HEK293 (cell line): Measurements from ENCODE around the gene CATSPERD.

ENCODE experiments used
- ELK4 ChIP-seq: IDR thresholded peaks from 2 replicates; pipeline ENCODE4 v1.6.1; 2011; ENCODE audit warnings: mild to moderate bottlenecking, low read depth, low read length, borderline replicate concordance
- GLIS1 ChIP-seq: fragments of 450-650 bp; formaldehyde crosslinking; IDR thresholded peaks from 2 replicates; pipeline ENCODE4 v1.5.1; 2016; ENCODE audit warnings: missing biosample characterization, missing genetic modification characterization
- HOXC10 ChIP-seq: sonication (generic); formaldehyde crosslinking; IDR thresholded peaks from 2 replicates; pipeline ENCODE4 v1.8.1; 2023; ENCODE audit warnings: mild to moderate bottlenecking, missing genetic modification reagents
- OVOL3 ChIP-seq: fragments of 450-650 bp; formaldehyde crosslinking; IDR thresholded peaks from 2 replicates; pipeline ENCODE4 v1.5.1; 2016; ENCODE audit warnings: missing biosample characterization, missing genetic modification characterization
- SP7 ChIP-seq: fragments of 450-650 bp; formaldehyde crosslinking; IDR thresholded peaks from 2 replicates; pipeline ENCODE4 v1.5.1; 2016; ENCODE audit warnings: missing biosample characterization, missing genetic modification characterization
- TCF7L2 ChIP-seq: IDR thresholded peaks from 2 replicates; pipeline ENCODE4 v1.6.1; 2011; ENCODE audit warnings: low read depth, mild to moderate bottlenecking, inconsistent platforms, low read length, moderate library complexity, borderline replicate concordance
- ZBTB7A ChIP-seq: fragments of 450-650 bp; formaldehyde crosslinking; IDR thresholded peaks from 2 replicates; pipeline ENCODE4 v1.5.1; 2016; ENCODE audit warnings: low read depth, missing biosample characterization, missing genetic modification characterization
- ZNF112 ChIP-seq: fragments of 450-650 bp; formaldehyde crosslinking; IDR thresholded peaks from 2 replicates; pipeline ENCODE4 v1.5.0; 2017; ENCODE audit warnings: missing biosample characterization, missing genetic modification characterization
- ZNF140 ChIP-seq: fragments of 450-650 bp; formaldehyde crosslinking; IDR thresholded peaks from 2 replicates; pipeline ENCODE4 v1.5.1; 2016; ENCODE audit warnings: missing biosample characterization, missing genetic modification characterization
- ZNF146 ChIP-seq: fragments of 450-650 bp; formaldehyde crosslinking; IDR thresholded peaks from 2 replicates; pipeline ENCODE4 v1.5.1; 2016; ENCODE audit warnings: missing biosample characterization, missing genetic modification characterization
- ZNF148 ChIP-seq: fragments of 450-650 bp; formaldehyde crosslinking; IDR thresholded peaks from 2 replicates; pipeline ENCODE4 v1.5.0; 2017; ENCODE audit warnings: missing biosample characterization, missing genetic modification characterization, borderline replicate concordance
- ZNF157 ChIP-seq: fragments of 450-650 bp; formaldehyde crosslinking; IDR thresholded peaks from 2 replicates; pipeline ENCODE4 v1.5.1; 2016; ENCODE audit warnings: missing biosample characterization, missing genetic modification characterization
- ZNF16 ChIP-seq: fragments of 450-650 bp; formaldehyde crosslinking; IDR thresholded peaks from 2 replicates; pipeline ENCODE4 v1.5.1; 2016; ENCODE audit warnings: low read depth, missing biosample characterization, missing genetic modification characterization
- ZNF221 ChIP-seq: fragments of 450-650 bp; formaldehyde crosslinking; IDR thresholded peaks from 2 replicates; pipeline ENCODE4 v1.5.1; 2017; ENCODE audit warnings: missing biosample characterization, missing genetic modification characterization, borderline replicate concordance
- ZNF280C ChIP-seq: fragments of 450-650 bp; formaldehyde crosslinking; IDR thresholded peaks from 2 replicates; pipeline ENCODE4 v1.5.1; 2016; ENCODE audit warnings: missing biosample characterization, missing genetic modification characterization
- ZNF426 ChIP-seq: fragments of 450-650 bp; formaldehyde crosslinking; IDR thresholded peaks from 2 replicates; pipeline ENCODE4 v1.5.1; 2017; ENCODE audit warnings: missing biosample characterization, missing genetic modification characterization, mild to moderate bottlenecking, inconsistent platforms, moderate library complexity
- ZNF449 ChIP-seq: fragments of 450-650 bp; formaldehyde crosslinking; IDR thresholded peaks from 2 replicates; pipeline ENCODE4 v1.5.1; 2017; ENCODE audit warnings: missing biosample characterization, mild to moderate bottlenecking, missing genetic modification characterization, moderate library complexity
- ZNF548 ChIP-seq: fragments of 450-650 bp; formaldehyde crosslinking; IDR thresholded peaks from 2 replicates; pipeline ENCODE4 v1.5.1; 2016; ENCODE audit warnings: missing biosample characterization, missing genetic modification characterization
- ZNF558 ChIP-seq: fragments of 450-650 bp; formaldehyde crosslinking; IDR thresholded peaks from 2 replicates; pipeline ENCODE4 v1.5.1; 2016; ENCODE audit warnings: missing biosample characterization, missing genetic modification characterization
- ZNF560 ChIP-seq: fragments of 450-650 bp; formaldehyde crosslinking; IDR thresholded peaks from 2 replicates; pipeline ENCODE4 v1.5.1; 2017; ENCODE audit warnings: missing biosample characterization, missing genetic modification characterization, borderline replicate concordance
- ZNF571 ChIP-seq: fragments of 450-650 bp; formaldehyde crosslinking; IDR thresholded peaks from 2 replicates; pipeline ENCODE4 v1.5.0; 2017; ENCODE audit warnings: missing biosample characterization, missing genetic modification characterization
- ZNF621 ChIP-seq: fragments of 450-650 bp; formaldehyde crosslinking; IDR thresholded peaks from 2 replicates; pipeline ENCODE4 v1.5.1; 2017; ENCODE audit warnings: missing biosample characterization, missing genetic modification characterization
- ZNF660 ChIP-seq: fragments of 450-650 bp; IDR thresholded peaks from 2 replicates; pipeline ENCODE4 v1.5.1; 2018; ENCODE audit warnings: missing biosample characterization, mild to moderate bottlenecking, missing genetic modification characterization
- ZNF747 ChIP-seq: fragments of 450-650 bp; formaldehyde crosslinking; IDR thresholded peaks from 2 replicates; pipeline ENCODE4 v1.5.1; 2016; ENCODE audit warnings: missing biosample characterization, missing genetic modification characterization
- ZNF768 ChIP-seq: fragments of 450-650 bp; formaldehyde crosslinking; IDR thresholded peaks from 2 replicates; pipeline ENCODE4 v1.5.1; 2018; ENCODE audit warnings: missing biosample characterization, mild to moderate bottlenecking, missing genetic modification characterization
- ZNF791 ChIP-seq: fragments of 450-650 bp; formaldehyde crosslinking; IDR thresholded peaks from 2 replicates; pipeline ENCODE4 v1.5.1; 2016; ENCODE audit warnings: missing biosample characterization, missing genetic modification characterization
- ZNF843 ChIP-seq: fragments of 450-650 bp; formaldehyde crosslinking; IDR thresholded peaks from 2 replicates; pipeline ENCODE4 v1.5.1; 2016; ENCODE audit warnings: missing biosample characterization, missing genetic modification characterization
- TF ChIP-seq, protein P1 (sequence below): fragments of 450-650 bp; formaldehyde crosslinking; IDR thresholded peaks from 2 replicates; pipeline ENCODE4 v1.5.1; 2017; ENCODE audit warnings: missing biosample characterization, missing genetic modification characterization
- TF ChIP-seq, protein P2 (sequence below): fragments of 450-650 bp; formaldehyde crosslinking; IDR thresholded peaks from 2 replicates; pipeline ENCODE4 v1.5.1; 2016; ENCODE audit warnings: missing biosample characterization, missing genetic modification characterization

Gene CATSPERD

GRCh38 chr19:5690125-5690954 lies 30.1 kb upstream of the CATSPERD start, which contains the start of gene RPL36 (continued):
- TF ChIP-seq, protein P1, sequence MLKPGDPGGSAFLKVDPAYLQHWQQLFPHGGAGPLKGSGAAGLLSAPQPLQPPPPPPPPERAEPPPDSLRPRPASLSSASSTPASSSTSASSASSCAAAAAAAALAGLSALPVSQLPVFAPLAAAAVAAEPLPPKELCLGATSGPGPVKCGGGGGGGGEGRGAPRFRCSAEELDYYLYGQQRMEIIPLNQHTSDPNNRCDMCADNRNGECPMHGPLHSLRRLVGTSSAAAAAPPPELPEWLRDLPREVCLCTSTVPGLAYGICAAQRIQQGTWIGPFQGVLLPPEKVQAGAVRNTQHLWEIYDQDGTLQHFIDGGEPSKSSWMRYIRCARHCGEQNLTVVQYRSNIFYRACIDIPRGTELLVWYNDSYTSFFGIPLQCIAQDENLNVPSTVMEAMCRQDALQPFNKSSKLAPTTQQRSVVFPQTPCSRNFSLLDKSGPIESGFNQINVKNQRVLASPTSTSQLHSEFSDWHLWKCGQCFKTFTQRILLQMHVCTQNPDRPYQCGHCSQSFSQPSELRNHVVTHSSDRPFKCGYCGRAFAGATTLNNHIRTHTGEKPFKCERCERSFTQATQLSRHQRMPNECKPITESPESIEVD (tag by site-specific recombination), result no peak
- TF ChIP-seq ZNF221 (tag by site-specific recombination) (0 out of 2 replicates have a peak, but pooled peaks have one; percentile 51), ZNF148 (tag by site-specific recombination) (no peak; the same call in 1 of the 2 replicates), ZNF791 (tag by site-specific recombination) (no peak), ZNF768 (tag by site-specific recombination) (0 out of 2 replicates have a peak, but pooled peaks have one; percentile 32), ZNF16 (tag by site-specific recombination) (no peak), SP7 (tag by site-specific recombination) (peak; percentile 92), ZNF571 (no peak), ZNF140 (tag by site-specific recombination) (no peak), ZNF558 (tag by site-specific recombination) (no peak), ZNF843 (tag by site-specific recombination) (peak; percentile 81), ZNF157 (no peak), GLIS1 (tag by site-specific recombination) (0 out of 2 replicates have a peak, but pooled peaks have one; percentile 15), OVOL3 (tag by site-specific recombination) (0 out of 2 replicates have a peak, but pooled peaks have one; percentile 20), ZNF621 (tag by site-specific recombination) (no peak), ZBTB7A (tag by site-specific recombination) (no peak), HOXC10 (CRISPR knock-in tag) (no peak), ZNF548 (no peak), ZNF146 (peak; percentile 44; the same call in 1 of the 2 replicates), ZNF280C (tag by site-specific recombination) (no peak), ZNF560 (tag by site-specific recombination) (no peak), TCF7L2 (no peak), ELK4 (no peak), ZNF112 (no peak), ZNF747 (tag by site-specific recombination) (no peak), ZNF449 (tag by site-specific recombination) (0 out of 2 replicates have a peak, but pooled peaks have one; percentile 14), ZNF426 (tag by site-specific recombination) (no peak), ZNF660 (tag by site-specific recombination) (peak; percentile 95)
- TF ChIP-seq, protein P2, sequence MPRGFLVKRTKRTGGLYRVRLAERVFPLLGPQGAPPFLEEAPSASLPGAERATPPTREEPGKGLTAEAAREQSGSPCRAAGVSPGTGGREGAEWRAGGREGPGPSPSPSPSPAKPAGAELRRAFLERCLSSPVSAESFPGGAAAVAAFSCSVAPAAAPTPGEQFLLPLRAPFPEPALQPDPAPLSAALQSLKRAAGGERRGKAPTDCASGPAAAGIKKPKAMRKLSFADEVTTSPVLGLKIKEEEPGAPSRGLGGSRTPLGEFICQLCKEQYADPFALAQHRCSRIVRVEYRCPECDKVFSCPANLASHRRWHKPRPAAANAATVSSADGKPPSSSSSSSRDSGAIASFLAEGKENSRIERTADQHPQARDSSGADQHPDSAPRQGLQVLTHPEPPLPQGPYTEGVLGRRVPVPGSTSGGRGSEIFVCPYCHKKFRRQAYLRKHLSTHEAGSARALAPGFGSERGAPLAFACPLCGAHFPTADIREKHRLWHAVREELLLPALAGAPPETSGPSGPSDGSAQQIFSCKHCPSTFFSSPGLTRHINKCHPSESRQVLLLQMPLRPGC, result peak; percentile 63; the same call in 1 of the 2 replicates
